H1 (cell line): ENCODE results near the gene GZF1. TPM values are rescaled to one million over a fixed set of nuclear protein-coding genes. Genes with fewer than 3 reads are reported as not detected.

Experiments
- CTCF ChIA-PET: fragments of 300-600 bp; sonication (Branson Sonifier 250); formaldehyde crosslinking; loops from one replicate; lab custom pipeline; 2021; ENCODE audit not compliant: partially characterized antibody; lab: Charles Lee
- POLR2A ChIA-PET: fragments of 300-600 bp; sonication (Branson Sonifier 250); formaldehyde crosslinking; loops from one replicate; lab custom pipeline; 2021; ENCODE audit warnings: inconsistent platforms; ENCODE audit not compliant: partially characterized antibody; lab: Charles Lee
- DNase-seq, 2 experiments: peaks; one replicate each; pipeline versions ENCODE4 v3.0.0 to v3.0.0-alpha.2; 2010 to 2022; ENCODE audit warnings: low spot score in 2 of 2, low read depth in 1 of 2, mixed read lengths in 1 of 2
- FAIRE-seq: peaks from 2 replicates; lab custom pipeline; 2011; peaks lifted over from hg19 to GRCh38; lab: Jason Lieb, UNC
- H2AFZ ChIP-seq: 2 replicates; pipeline ENCODE4 v1.8.1; 2012; ENCODE audit warnings: low read length, inconsistent platforms
- H2AK5ac ChIP-seq: 2 replicates; pipeline ENCODE4 v1.6.1; 2013; ENCODE audit warnings: low read depth, low read length
- H2BK120ac ChIP-seq: replicated peaks from 2 replicates; pipeline ENCODE3; 2013; ENCODE audit warnings: low read depth, low read length, inconsistent platforms
- H2BK12ac ChIP-seq: 2 replicates; pipeline ENCODE4 v1.6.1; 2013; ENCODE audit warnings: low read depth, low read length
- H2BK15ac ChIP-seq: 2 replicates; pipeline ENCODE4 v1.6.1; 2013; ENCODE audit warnings: low read length
- H2BK20ac ChIP-seq: 2 replicates; pipeline ENCODE4 v1.6.1; 2013; ENCODE audit warnings: low read length
- H2BK5ac ChIP-seq: 2 replicates; pipeline ENCODE4 v1.6.1; 2013; ENCODE audit warnings: low read depth, low read length
- H3K14ac ChIP-seq: 2 replicates; pipeline ENCODE4 v1.6.1; 2013; ENCODE audit warnings: inconsistent platforms; ENCODE audit not compliant: insufficient read length
- H3K18ac ChIP-seq: 2 replicates; pipeline ENCODE4 v1.6.1; 2013; ENCODE audit warnings: low read length; ENCODE audit errors: extremely low read depth
- H3K23ac ChIP-seq: 2 replicates; pipeline ENCODE4 v1.6.1; 2013; ENCODE audit warnings: inconsistent platforms; ENCODE audit not compliant: insufficient read length
- H3K23me2 ChIP-seq: 2 replicates; pipeline ENCODE4 v1.6.1; 2013; ENCODE audit warnings: low read depth, low read length
- H3K27ac ChIP-seq: 2 replicates; pipeline ENCODE4 v1.6.1; 2011; ENCODE audit warnings: low read depth, low read length, inconsistent platforms
- H3K27me3 ChIP-seq, 4 experiments: replicated peaks in 1 of 4; 1 replicate in 1 of 4; 2 replicates in 3 of 4; pipeline versions ENCODE4 v1.6.1 to v1.8.1; 2011 to 2013; ENCODE audit warnings: low read length in 3 of 4, mild to moderate bottlenecking in 3 of 4, inconsistent platforms in 2 of 4, mixed read lengths in 2 of 4, moderate library complexity in 1 of 4; ENCODE audit not compliant: control insufficient read depth in 3 of 4, insufficient read depth in 3 of 4; ENCODE audit errors: extremely low read depth in 1 of 4
- H3K36me3 ChIP-seq, 4 experiments: 2 replicates each; pipeline versions ENCODE4 v1.6.1 to v1.8.1; 2011 to 2013; ENCODE audit warnings: mild to moderate bottlenecking in 4 of 4, low read length in 3 of 4, moderate library complexity in 2 of 4, control low read depth in 1 of 4, inconsistent platforms in 1 of 4; ENCODE audit not compliant: insufficient read depth in 4 of 4, control insufficient read depth in 2 of 4
- H3K4ac ChIP-seq: replicated peaks from 2 replicates; pipeline ENCODE3; 2013; ENCODE audit warnings: low read length, low read depth, mixed read lengths, inconsistent platforms; ENCODE audit not compliant: insufficient read length
- H3K4me1 ChIP-seq, 4 experiments: replicated peaks in 1 of 4; 1 replicate in 1 of 4; 2 replicates in 3 of 4; pipeline versions ENCODE4 v1.6.1 to v1.8.1; 2011 to 2013; ENCODE audit warnings: low read length in 3 of 4, inconsistent platforms in 2 of 4, mixed read lengths in 1 of 4; ENCODE audit not compliant: insufficient read depth in 4 of 4, control insufficient read depth in 3 of 4
- H3K4me2 ChIP-seq, 2 experiments: 2 replicates each; pipeline versions ENCODE4 v1.6.1 to v1.8.1; 2011 to 2013; ENCODE audit warnings: low read depth in 2 of 2, low read length in 2 of 2, control low read depth in 1 of 2, inconsistent platforms in 1 of 2, mild to moderate bottlenecking in 1 of 2; ENCODE audit not compliant: insufficient read depth in 1 of 2
- H3K4me3 ChIP-seq, 4 experiments: fragments of 200-600, 300-600 bp in 1 of 4; sonication (generic), shearing (Covaris generic), sonication (Bioruptor Twin) in 1 of 4; 2 replicates each; pipeline versions ENCODE4 v1.5.1 to v1.8.1; 2011 to 2016; ENCODE audit warnings: low read length in 4 of 4, low read depth in 3 of 4, control low read depth in 2 of 4, inconsistent platforms in 2 of 4, mild to moderate bottlenecking in 2 of 4, mixed read lengths in 1 of 4, moderate library complexity in 1 of 4; ENCODE audit not compliant: insufficient read depth in 2 of 4; ENCODE audit errors: extremely low read depth in 1 of 4
- H3K56ac ChIP-seq: replicated peaks from 2 replicates; pipeline ENCODE3; 2013; ENCODE audit warnings: low read depth, mild to moderate bottlenecking, mixed read lengths, low read length, inconsistent platforms; ENCODE audit not compliant: insufficient read length
- H3K79me1 ChIP-seq: 2 replicates; pipeline ENCODE4 v1.6.1; 2013; ENCODE audit warnings: low read depth, low read length, control low read depth
- H3K79me2 ChIP-seq, 2 experiments: 2 replicates each; pipeline versions ENCODE4 v1.6.1 to v1.8.1; 2012 to 2013; ENCODE audit warnings: low read length in 2 of 2, mild to moderate bottlenecking in 2 of 2, inconsistent platforms in 1 of 2; ENCODE audit not compliant: insufficient read depth in 2 of 2, control insufficient read depth in 1 of 2
- H3K9ac ChIP-seq, 4 experiments: replicated peaks in 1 of 4; 1 replicate in 1 of 4; 2 replicates in 3 of 4; pipeline versions ENCODE4 v1.6.1 to v1.8.1; 2011 to 2013; ENCODE audit warnings: low read depth in 3 of 4, low read length in 3 of 4, control low read depth in 2 of 4, mild to moderate bottlenecking in 2 of 4, moderate library complexity in 2 of 4, inconsistent platforms in 1 of 4; ENCODE audit errors: extremely low read depth in 1 of 4
- H3K9me3 ChIP-seq, 2 experiments: 2 replicates each; pipeline versions ENCODE4 v1.6.1 to v1.8.1; 2012 to 2013; ENCODE audit warnings: mild to moderate bottlenecking in 2 of 2, moderate library complexity in 2 of 2, control low read depth in 1 of 2, inconsistent platforms in 1 of 2, low read depth in 1 of 2, low read length in 1 of 2, mixed read lengths in 1 of 2; ENCODE audit not compliant: insufficient read depth in 2 of 2
- H4K20me1 ChIP-seq, 2 experiments: replicated peaks in 1 of 2; 2 replicates each; pipeline versions ENCODE3 to v1.8.1; 2011 to 2013; ENCODE audit warnings: inconsistent platforms in 2 of 2, low read length in 2 of 2, mild to moderate bottlenecking in 1 of 2; ENCODE audit not compliant: insufficient read depth in 2 of 2, control insufficient read depth in 1 of 2
- H4K5ac ChIP-seq: 2 replicates; pipeline ENCODE4 v1.6.1; 2013; ENCODE audit warnings: low read length, low read depth, mixed read lengths, inconsistent platforms; ENCODE audit not compliant: insufficient read length
- H4K8ac ChIP-seq: 2 replicates; pipeline ENCODE4 v1.8.0; 2013; ENCODE audit warnings: mild to moderate bottlenecking, moderate library complexity, low read length, inconsistent platforms; ENCODE audit not compliant: insufficient read depth; ENCODE audit errors: extremely low read depth
- H4K91ac ChIP-seq: replicated peaks from 2 replicates; pipeline ENCODE3; 2013; ENCODE audit warnings: low read length, mixed read lengths, inconsistent platforms; ENCODE audit not compliant: insufficient read length
- CBX5 ChIP-seq: fragments of 300-800, 300-1000 bp; sonication (generic); IDR thresholded peaks from 2 replicates; pipeline ENCODE4 v1.7.1; 2016; ENCODE audit warnings: antibody characterized with exemption, low read length, low read depth
- FOSL1 ChIP-seq: IDR thresholded peaks from 2 replicates; pipeline ENCODE4 v1.6.1; 2011; ENCODE audit warnings: mild to moderate bottlenecking, low read depth, low read length, moderate library complexity; ENCODE audit not compliant: insufficient read depth
- HDAC2 ChIP-seq, 2 experiments: fragments of 300-600 bp in 1 of 2; sonication (generic) in 1 of 2; IDR thresholded peaks; 2 replicates each; pipeline ENCODE4 v1.6.1; 2011 to 2012; ENCODE audit warnings: low read depth in 2 of 2, low read length in 2 of 2, mild to moderate bottlenecking in 2 of 2, moderate library complexity in 2 of 2, borderline replicate concordance in 1 of 2, inconsistent platforms in 1 of 2
- JUN ChIP-seq: IDR thresholded peaks from 2 replicates; pipeline ENCODE4 v1.6.1; 2011; ENCODE audit warnings: low read depth, mild to moderate bottlenecking, improper control_type of control experiment, low read length
- POU5F1 ChIP-seq: IDR thresholded peaks from 2 replicates; pipeline ENCODE4 v1.6.1; 2011; ENCODE audit warnings: low read depth, mild to moderate bottlenecking, low read length, moderate library complexity
- WGBS, 2 experiments: shearing (Covaris generic) in 1 of 2; methylation state at CpG; one replicate each; pipeline versions ENCODE4 v1.1.6 to v1.1.7; 2013 to 2015; ENCODE audit warnings: low lambda C conversion rate in 2 of 2, mixed read lengths in 2 of 2, inconsistent platforms in 1 of 2, low coverage in 1 of 2, missing lambda C conversion rate in 1 of 2; ENCODE audit not compliant: insufficient replicate concordance in 2 of 2, insufficient coverage in 1 of 2, insufficient read length in 1 of 2; ENCODE audit errors: extremely low coverage in 1 of 2, missing lambda C conversion rate in 1 of 2; 5-methylcytosine and 5-hydroxymethylcytosine counted together
- polyA plus RNA-seq, 7 experiments: library from polyadenylated mRNA; depleted of rRNA in 3 of 7; stranded (reverse) in 5 of 7; unstranded in 2 of 7; fragments of >200 nt in 5 of 7; fragments of 200-250 nt in 2 of 7; gene quantifications; 1 replicate in 5 of 7; 2 replicates in 1 of 7; 4 replicates in 1 of 7; pipeline versions ENCODE4 v1.2.1 to v1.2.3, GENCODE V29; 2011 to 2013; ENCODE audit warnings: missing spikeins in 2 of 7, mixed read lengths in 2 of 7
- total RNA-seq: library from RNA; stranded (reverse); fragmentation: NEBNext Ultra II Directional; extraction: Animal tissue kit (Norgen Biotek cat#: 25700); gene quantifications from 2 replicates; pipeline ENCODE4 v1.2.1, GENCODE V29; 2021

GZF1 gene
- total and polyA plus RNA-seq, 2 of the 8 experiments (the other 6 are each of a cell fraction or from before 2014, with no cell fraction given), result 8.2 to 11.9 TPM

DNA sequence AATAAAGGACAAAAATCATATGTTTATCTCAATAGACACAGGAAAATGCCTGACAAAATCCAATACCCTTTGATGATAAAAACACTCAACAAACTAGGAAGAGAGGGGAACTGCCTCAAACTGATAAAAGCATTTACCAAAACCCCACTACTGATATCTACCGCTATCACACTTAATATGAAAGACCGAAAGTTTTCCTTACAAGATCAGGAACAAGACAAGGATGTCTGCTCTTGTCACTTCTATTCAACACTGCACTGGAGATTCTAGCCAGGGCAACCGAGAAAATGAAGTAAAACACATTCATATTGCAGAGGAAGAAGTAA is 25.1 kb downstream of the GZF1 start:
- H3K79me2 ChIP-seq, result peaks cover 0 to 21% of the 10 kb centered on the region in 2 experiments; a peak in 2 of 4 replicates
- no peak overlapping the region for H2BK120ac ChIP-seq
- no peak overlapping the region for H2BK12ac ChIP-seq
- no peak for FAIRE-seq
- H3K4me1 ChIP-seq, result peaks cover 0 to 10% (median 7%) of the 10 kb centered on the region in 4 experiments; a peak in 5 of 7 replicates
- no peak overlapping the region for H3K4me3 ChIP-seq
- H2BK5ac ChIP-seq, result no peak overlapping the region
- H3K23me2 ChIP-seq, result no peaks in the 10 kb centered on the region; the same call in 1 of the 2 replicates
- 90% methylated on average over 3 of the region's 3 CpGs; no CpG with 5 or more reads in 1 of the 2 experiments for WGBS, 2 experiments
- no peaks in the 10 kb centered on the region for H3K27me3 ChIP-seq
- no peak overlapping the region for H3K9ac ChIP-seq
- H3K79me1 ChIP-seq, result peaks cover 8% of the 10 kb centered on the region
- TF ChIP-seq CBX5 (no peak), POU5F1 (no peak), HDAC2 (IDR thresholded peaks at IDR 0.05; ENCODE audit: borderline replicate concordance in 1 of 2, low read depth in 2 of 2, low read length in 2 of 2) (no peak), FOSL1 (no peak), JUN (no peak)
- TF ChIP-seq, all 59 proteins: peak for 0
- H2BK20ac ChIP-seq, result no peak overlapping the region
- H3K18ac ChIP-seq, result no peak overlapping the region
- no peak overlapping the region for H3K14ac ChIP-seq
- no peaks in the 10 kb centered on the region for H4K20me1 ChIP-seq
- no peak overlapping the region for H3K4ac ChIP-seq
- H3K9me3 ChIP-seq, result no peaks in the 10 kb centered on the region
- CTCF ChIA-PET, result no interaction called here
- no peak overlapping the region for H3K56ac ChIP-seq
- no peak overlapping the region for H4K8ac ChIP-seq
- H4K5ac ChIP-seq, result no peak overlapping the region
- H3K27ac ChIP-seq, result no peak overlapping the region
- H3K36me3 ChIP-seq, result peaks cover 0 to 18% (median 7%) of the 10 kb centered on the region in 4 experiments; a peak in 4 of 8 replicates
- no peak for DNase-seq
- no peak overlapping the region for H2BK15ac ChIP-seq
- no peak overlapping the region for H3K4me2 ChIP-seq
- no peak overlapping the region for H3K23ac ChIP-seq
- no peak overlapping the region for H2AFZ ChIP-seq
- H4K91ac ChIP-seq, result no peak overlapping the region
- no peak overlapping the region for H2AK5ac ChIP-seq
- POLR2A ChIA-PET, result no interaction called here
